Measurements from ENCODE around the gene HECW1. TPM values are rescaled to one million over a fixed set of nuclear protein-coding genes. Genes with fewer than 3 reads are reported as not detected.
"Not testable (repeated sequence)": the region's sequence is repeated elsewhere in the genome, so short reads cannot be mapped to it uniquely, and the experiment has no call there.

HECW1 gene
- total RNA-seq, 4 donors from 2014 or later = 1.2 to 3.9 (median 2.0) TPM

- no peaks in the 10 kb centered on the region for H3K4me1 ChIP-seq
- in situ Hi-C loops (cut with MboI; ENCODE audit: low sequenced_read_pairs in 4 of 4) (no loop called here), intact Hi-C loops (cut with DNase I; ENCODE audit: low total_unique reads) (no loop called here)
- DNase-seq (no peak), ATAC-seq (no peak)
- TF ChIP-seq CTCF (IDR thresholded peaks at IDR 0.05 in 4 of 5, conservative IDR thresholded peaks at IDR 0.05 in 1 of 5) (no peak), POLR2A (IDR thresholded peaks at IDR 0.05) (no peak)
- H3K9me3 ChIP-seq = no peaks in the 10 kb centered on the region
- H3K27ac ChIP-seq = no peak overlapping the region
- H3K4me3 ChIP-seq = no peak overlapping the region
- no peaks in the 10 kb centered on the region for H3K27me3 ChIP-seq
- no peaks in the 10 kb centered on the region for H3K36me3 ChIP-seq
Measured at GRCh38 chr7:43569424-43569823, 457.0 kb downstream of the HECW1 start.

- intact Hi-C loops (cut with DNase I; ENCODE audit: low total_unique reads) = no loop called here
Measured at GRCh38 chr7:43570688-43571365, 458.4 kb downstream of the HECW1 start.

GRCh38 chr7:43572516-43573049 lies 460.1 kb downstream of the HECW1 start:
- Histone ChIP-seq H3K9me3 (no peaks in the 10 kb centered on the region), H3K27me3 (no peaks in the 10 kb centered on the region), H3K4me3 (no peak overlapping the region), H3K27ac (no peak overlapping the region), H3K4me1 (no peaks in the 10 kb centered on the region), H3K36me3 (no peaks in the 10 kb centered on the region)
- in situ Hi-C loops (cut with MboI; ENCODE audit: low sequenced_read_pairs in 4 of 4) = no loop called here
- ATAC-seq (peak; percentile 30 to 51), DNase-seq (peak; percentile 28 to 37)
- TF ChIP-seq POLR2A (IDR thresholded peaks at IDR 0.05) (no peak), CTCF (IDR thresholded peaks at IDR 0.05 in 4 of 5, conservative IDR thresholded peaks at IDR 0.05 in 1 of 5) (no peak)
- intact Hi-C loops (cut with DNase I; ENCODE audit: low total_unique reads) = no loop called here

More at GRCh38 chr7:43570688-43571365, 458.4 kb downstream of the HECW1 start:
- in situ Hi-C loops (cut with MboI; ENCODE audit: low sequenced_read_pairs in 4 of 4) = no loop called here
- no peak overlapping the region for H3K4me3 ChIP-seq
- no peaks in the 10 kb centered on the region for H3K27me3 ChIP-seq
- no peak overlapping the region for H3K27ac ChIP-seq
- no peaks in the 10 kb centered on the region for H3K4me1 ChIP-seq
- ATAC-seq = no peak
- H3K9me3 ChIP-seq = no peaks in the 10 kb centered on the region
- DNase-seq = no peak
- H3K36me3 ChIP-seq = no peaks in the 10 kb centered on the region
- TF ChIP-seq CTCF (IDR thresholded peaks at IDR 0.05 in 4 of 5, conservative IDR thresholded peaks at IDR 0.05 in 1 of 5) = no peak
- TF ChIP-seq POLR2A (IDR thresholded peaks at IDR 0.05) = no peak

GRCh38 chr7:43573832-43574231 lies 461.4 kb downstream of the HECW1 start:
- in situ Hi-C loops (cut with MboI; ENCODE audit: low sequenced_read_pairs in 4 of 4); intact Hi-C loops (cut with DNase I; ENCODE audit: low total_unique reads); ATAC-seq: not testable (repeated sequence)

GRCh38 chr7:43575506-43575905 lies 463.1 kb downstream of the HECW1 start:
- Histone ChIP-seq H3K36me3 (no peaks in the 10 kb centered on the region), H3K4me1 (no peaks in the 10 kb centered on the region), H3K27ac (no peak overlapping the region), H3K27me3 (no peaks in the 10 kb centered on the region), H3K4me3 (no peak overlapping the region), H3K9me3 (no peaks in the 10 kb centered on the region)
- in situ Hi-C loops (cut with MboI; ENCODE audit: low sequenced_read_pairs in 4 of 4) (loop anchor here in 1 of 4 donors (25.0 kb wide), 1 partner anchor 262 kb away; no protein-coding TSS in a partner anchor), intact Hi-C loops (cut with DNase I; ENCODE audit: low total_unique reads) (no loop called here)
- TF ChIP-seq CTCF (IDR thresholded peaks at IDR 0.05 in 4 of 5, conservative IDR thresholded peaks at IDR 0.05 in 1 of 5) (no peak), POLR2A (IDR thresholded peaks at IDR 0.05) (no peak)
- ATAC-seq (no peak), DNase-seq (no peak)

More at GRCh38 chr7:43573832-43574231, 461.4 kb downstream of the HECW1 start:
- H3K36me3 ChIP-seq, H3K27ac ChIP-seq, H3K4me3 ChIP-seq, H3K4me1 ChIP-seq, DNase-seq, H3K9me3 ChIP-seq, H3K27me3 ChIP-seq: not testable (repeated sequence)
